ENCODE data around the gene CHCHD10.

CHCHD10 gene

DNA sequence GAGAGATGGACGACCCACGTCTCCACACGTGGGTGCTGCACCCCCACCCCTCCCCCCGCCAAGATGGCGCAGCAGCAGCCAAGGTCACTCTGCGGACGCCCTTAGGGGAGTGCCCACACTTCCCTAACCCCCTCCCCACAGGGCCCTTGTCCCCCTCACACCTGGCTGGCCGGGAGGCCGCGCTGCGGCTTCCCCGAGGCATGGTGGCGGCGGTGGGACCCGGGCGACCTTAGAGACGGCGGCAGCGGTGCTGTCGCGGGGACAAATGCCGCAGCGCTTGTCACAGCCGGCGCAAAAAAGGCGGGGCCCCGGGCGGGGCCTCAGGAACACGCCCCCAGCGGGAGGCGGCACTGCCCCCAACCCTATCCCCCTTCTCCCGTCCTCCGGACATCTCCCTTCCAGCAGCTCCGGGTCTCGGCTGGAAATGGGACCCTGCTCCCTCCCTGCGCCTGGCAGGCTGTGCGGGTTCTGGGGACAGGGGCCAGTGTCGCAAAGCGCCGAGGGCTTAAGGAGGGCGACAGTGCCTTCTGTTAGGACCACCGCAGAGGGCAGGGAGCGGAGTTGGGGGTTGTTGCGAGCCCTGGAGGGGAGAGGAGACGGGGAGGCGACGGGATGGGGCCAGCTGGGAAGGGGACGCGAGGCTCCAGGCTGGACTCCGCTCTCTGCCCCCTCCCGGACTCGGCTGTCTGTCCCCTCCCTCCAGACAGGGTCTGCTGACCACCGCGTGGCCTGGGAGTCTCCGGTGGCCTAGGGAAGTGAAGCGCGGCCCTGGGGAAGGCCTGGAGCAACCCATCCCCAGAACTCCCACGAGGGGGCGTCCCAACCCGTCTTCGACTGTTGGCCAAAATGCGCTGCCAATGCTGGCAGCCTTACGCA lies at the start of gene CHCHD10:
Gene CHCHD10 (minus strand): TSS at position 300 of the 876 bp plus-strand sequence. CDS start 98 bp downstream, at position 202.
- Mint-ChIP-seq H3K36me3 (ENCODE audit: low read depth) (peaks cover 29% of the 10 kb centered on the region), H3K4me3 (peak within 1 kb of the TSS; percentile 92), H3K27me3 (peaks cover 11% of the 10 kb centered on the region), H3K9me3 (no peaks in the 10 kb centered on the region), H3K4me1 (ENCODE audit: low read depth) (peaks cover 57% of the 10 kb centered on the region), H3K27ac (peak within 1 kb of the TSS; percentile 97)
- intact Hi-C loops (cut with micrococcal nuclease), result loop anchor here (5.0 kb wide), 2 partner anchors 51 to 79 kb away; no protein-coding TSS in a partner anchor

DNA sequence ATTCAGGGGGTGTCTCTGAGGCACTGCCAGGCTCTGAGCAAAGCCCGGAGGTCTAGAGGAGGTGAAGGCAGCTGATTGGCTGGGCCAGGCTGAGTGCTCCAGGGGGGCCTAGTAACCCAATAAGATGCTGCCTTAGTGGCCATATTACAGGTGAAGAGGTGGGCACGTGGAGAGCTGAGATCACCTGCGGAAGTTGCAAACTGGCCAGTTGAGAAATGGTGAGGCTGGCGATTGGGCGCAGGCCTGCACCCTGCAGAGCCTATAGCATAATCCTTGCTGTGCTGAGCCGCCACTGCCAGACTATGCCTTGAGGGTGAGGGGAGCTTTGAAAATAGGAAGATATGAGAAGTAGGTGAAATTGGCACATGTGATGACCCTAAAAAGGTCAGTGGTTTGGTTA lies 49.4 kb upstream of the CHCHD10 start:
- H3K4me1 Mint-ChIP-seq (ENCODE audit: low read depth), result peaks cover 9% of the 10 kb centered on the region
- intact Hi-C loops (cut with micrococcal nuclease), result no loop called here
- no peaks in the 10 kb centered on the region for H3K27me3 Mint-ChIP-seq
- no peak overlapping the region for H3K4me3 Mint-ChIP-seq
- H3K36me3 Mint-ChIP-seq (ENCODE audit: low read depth), result peaks cover 99% of the 10 kb centered on the region
- no peaks in the 10 kb centered on the region for H3K9me3 Mint-ChIP-seq
- H3K27ac Mint-ChIP-seq, result no peak overlapping the region

DNA sequence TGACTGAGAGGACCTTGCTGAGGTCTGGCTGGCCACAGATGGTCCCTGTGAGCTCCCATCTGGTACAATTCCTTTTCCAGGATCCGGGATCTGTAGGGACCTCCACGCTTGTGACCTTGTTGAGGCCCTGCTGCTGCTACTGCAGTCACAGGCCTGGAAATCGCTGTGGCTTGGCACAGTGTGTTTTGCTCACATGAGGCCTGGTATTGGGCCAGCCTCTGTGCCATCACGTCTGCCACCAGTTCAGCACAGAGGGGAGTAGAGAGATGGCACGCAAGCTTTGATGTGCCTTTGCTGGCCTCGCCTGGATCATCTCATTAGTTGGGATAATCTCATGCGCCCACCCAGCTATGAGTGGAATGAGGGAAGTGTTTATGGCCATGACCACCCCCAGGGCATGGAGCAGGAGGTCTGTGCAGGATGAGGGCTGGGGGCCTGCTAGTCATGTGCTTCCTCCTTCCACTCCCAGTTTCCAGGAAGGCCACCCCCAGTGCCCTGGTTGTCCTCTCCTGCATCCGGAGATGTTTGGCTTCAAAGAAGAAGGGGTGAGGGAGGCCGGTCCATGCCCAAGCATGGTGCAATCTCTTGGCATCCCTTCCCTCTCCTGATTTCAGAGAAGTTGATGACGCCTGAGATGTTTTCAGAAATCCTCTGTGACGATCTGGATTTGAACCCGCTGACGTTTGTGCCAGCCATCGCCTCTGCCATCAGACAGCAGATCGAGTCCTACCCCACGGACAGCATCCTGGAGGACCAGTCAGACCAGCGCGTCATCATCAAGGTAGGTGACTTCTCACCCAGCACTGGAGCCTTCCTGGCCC lies 48.6 kb upstream of the CHCHD10 start:
- Mint-ChIP-seq H3K27me3 (no peaks in the 10 kb centered on the region), H3K27ac (no peak overlapping the region), H3K9me3 (no peaks in the 10 kb centered on the region), H3K4me1 (ENCODE audit: low read depth) (peaks cover 13% of the 10 kb centered on the region), H3K36me3 (ENCODE audit: low read depth) (peaks cover 98% of the 10 kb centered on the region), H3K4me3 (no peak overlapping the region)
- intact Hi-C loops (cut with micrococcal nuclease), result no loop called here

DNA sequence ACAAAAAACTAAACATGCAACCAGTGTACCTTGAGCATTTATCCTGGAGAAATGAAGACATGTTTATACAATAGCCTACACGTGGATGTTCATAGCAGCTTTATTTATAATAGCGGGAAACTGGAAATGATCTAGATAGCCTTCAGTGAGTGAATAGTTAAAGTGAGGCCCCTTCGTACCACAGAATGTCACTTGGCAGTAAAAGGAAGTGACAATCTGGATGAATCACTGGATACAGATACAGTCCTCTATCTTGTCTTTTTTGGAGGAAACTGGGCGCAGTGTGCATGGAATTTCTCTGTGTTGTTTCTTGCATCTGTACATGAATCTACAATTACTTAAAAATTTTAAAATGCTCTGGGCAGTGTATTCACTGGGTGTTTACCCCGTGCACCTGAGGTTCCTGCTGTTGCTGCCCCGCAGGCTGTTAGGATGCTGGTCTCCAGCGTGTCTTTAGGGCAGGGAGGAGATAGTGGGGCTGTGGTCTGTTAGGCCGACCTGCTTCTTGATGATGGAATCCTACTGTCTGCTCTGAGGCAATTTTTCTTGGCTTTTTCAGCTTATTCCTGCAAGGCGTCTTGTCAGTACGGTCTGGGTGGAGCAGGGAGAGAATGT lies 47.9 kb upstream of the CHCHD10 start:
- Mint-ChIP-seq H3K36me3 (ENCODE audit: low read depth) (peaks cover 98% of the 10 kb centered on the region), H3K4me1 (ENCODE audit: low read depth) (peaks cover 9% of the 10 kb centered on the region), H3K9me3 (no peaks in the 10 kb centered on the region), H3K27me3 (no peaks in the 10 kb centered on the region), H3K27ac (no peak overlapping the region), H3K4me3 (no peak overlapping the region)
- intact Hi-C loops (cut with micrococcal nuclease), result no loop called here

DNA sequence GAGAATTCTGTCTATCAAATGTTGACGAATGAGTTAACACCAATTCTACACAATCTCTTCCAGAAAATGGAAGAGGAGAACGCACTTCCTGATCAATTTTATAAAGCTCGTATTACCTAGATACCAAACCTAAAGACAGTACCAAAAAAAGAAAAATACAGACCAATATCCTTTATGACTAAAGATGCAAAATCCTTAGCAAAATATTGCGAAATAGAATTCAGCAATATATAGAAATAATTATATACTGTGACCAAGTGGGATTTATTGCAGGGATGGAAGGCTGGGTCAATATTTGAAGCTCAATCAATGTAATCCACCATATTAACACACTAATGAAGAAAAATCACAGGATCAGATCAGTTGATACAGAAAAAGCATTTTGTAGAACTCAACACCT lies 44.6 kb upstream of the CHCHD10 start:
- Mint-ChIP-seq H3K4me1 (ENCODE audit: low read depth) (peaks cover 5% of the 10 kb centered on the region), H3K4me3 (no peak overlapping the region), H3K36me3 (ENCODE audit: low read depth) (peaks cover 98% of the 10 kb centered on the region), H3K27ac (no peak overlapping the region), H3K9me3 (no peaks in the 10 kb centered on the region), H3K27me3 (no peaks in the 10 kb centered on the region)
- intact Hi-C loops (cut with micrococcal nuclease), result no loop called here

DNA sequence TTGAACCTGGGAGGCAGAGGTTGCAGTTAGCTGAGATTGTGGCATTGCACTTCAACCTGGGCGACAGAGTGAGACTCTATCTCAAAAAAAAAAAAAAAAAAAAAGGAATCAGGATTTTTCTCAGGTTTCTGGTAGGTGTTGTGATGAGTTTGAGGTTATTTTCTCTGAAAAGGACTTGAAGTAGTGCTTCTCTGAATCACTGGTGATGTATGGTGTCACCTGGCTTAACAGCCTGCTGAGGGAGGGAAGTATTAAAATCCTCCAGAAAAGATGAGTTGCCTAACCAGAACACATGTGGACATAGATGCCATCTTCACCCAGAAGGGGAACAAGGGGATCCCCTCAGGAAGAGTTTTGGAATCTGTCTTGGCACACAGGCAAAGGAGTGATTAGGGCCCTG lies 39.1 kb upstream of the CHCHD10 start:
- intact Hi-C loops (cut with micrococcal nuclease), result no loop called here
- H3K27ac Mint-ChIP-seq, result no peak overlapping the region
- peaks cover 100% of the 10 kb centered on the region for H3K36me3 Mint-ChIP-seq (ENCODE audit: low read depth)
- no peak overlapping the region for H3K4me3 Mint-ChIP-seq
- no peaks in the 10 kb centered on the region for H3K9me3 Mint-ChIP-seq
- H3K27me3 Mint-ChIP-seq, result no peaks in the 10 kb centered on the region
- peaks cover 5% of the 10 kb centered on the region for H3K4me1 Mint-ChIP-seq (ENCODE audit: low read depth)

DNA sequence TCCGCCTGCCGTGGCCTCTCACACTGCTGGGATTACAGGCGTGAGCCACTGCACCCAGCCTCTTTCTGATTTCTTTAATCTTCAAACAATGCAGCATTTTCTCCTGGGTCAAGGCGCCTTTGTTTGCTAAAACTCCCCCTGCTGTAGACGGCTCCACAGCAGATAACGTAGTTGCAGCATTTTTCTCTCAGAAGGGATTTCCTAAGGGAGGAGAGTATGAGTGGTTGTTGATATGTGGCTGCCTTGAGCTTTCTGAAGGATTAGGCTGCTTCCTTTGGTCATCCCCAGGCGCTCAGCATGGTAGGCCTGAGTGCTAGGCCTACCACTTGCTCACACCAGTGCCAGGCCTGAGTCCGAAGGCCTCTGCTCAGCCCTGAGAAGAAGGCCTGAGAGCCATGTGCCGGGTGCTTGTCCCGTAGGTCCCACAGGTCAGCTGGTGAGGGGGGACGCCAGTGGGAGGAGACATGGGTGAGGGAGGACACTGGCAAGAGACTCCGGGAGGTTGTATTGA lies 37.1 kb upstream of the CHCHD10 start:
- H3K9me3 Mint-ChIP-seq, result no peaks in the 10 kb centered on the region
- intact Hi-C loops (cut with micrococcal nuclease), result no loop called here
- no peak overlapping the region for H3K27ac Mint-ChIP-seq
- H3K36me3 Mint-ChIP-seq (ENCODE audit: low read depth), result peaks cover 100% of the 10 kb centered on the region
- no peak overlapping the region for H3K4me3 Mint-ChIP-seq
- H3K4me1 Mint-ChIP-seq (ENCODE audit: low read depth), result peaks cover 11% of the 10 kb centered on the region
- no peaks in the 10 kb centered on the region for H3K27me3 Mint-ChIP-seq

DNA sequence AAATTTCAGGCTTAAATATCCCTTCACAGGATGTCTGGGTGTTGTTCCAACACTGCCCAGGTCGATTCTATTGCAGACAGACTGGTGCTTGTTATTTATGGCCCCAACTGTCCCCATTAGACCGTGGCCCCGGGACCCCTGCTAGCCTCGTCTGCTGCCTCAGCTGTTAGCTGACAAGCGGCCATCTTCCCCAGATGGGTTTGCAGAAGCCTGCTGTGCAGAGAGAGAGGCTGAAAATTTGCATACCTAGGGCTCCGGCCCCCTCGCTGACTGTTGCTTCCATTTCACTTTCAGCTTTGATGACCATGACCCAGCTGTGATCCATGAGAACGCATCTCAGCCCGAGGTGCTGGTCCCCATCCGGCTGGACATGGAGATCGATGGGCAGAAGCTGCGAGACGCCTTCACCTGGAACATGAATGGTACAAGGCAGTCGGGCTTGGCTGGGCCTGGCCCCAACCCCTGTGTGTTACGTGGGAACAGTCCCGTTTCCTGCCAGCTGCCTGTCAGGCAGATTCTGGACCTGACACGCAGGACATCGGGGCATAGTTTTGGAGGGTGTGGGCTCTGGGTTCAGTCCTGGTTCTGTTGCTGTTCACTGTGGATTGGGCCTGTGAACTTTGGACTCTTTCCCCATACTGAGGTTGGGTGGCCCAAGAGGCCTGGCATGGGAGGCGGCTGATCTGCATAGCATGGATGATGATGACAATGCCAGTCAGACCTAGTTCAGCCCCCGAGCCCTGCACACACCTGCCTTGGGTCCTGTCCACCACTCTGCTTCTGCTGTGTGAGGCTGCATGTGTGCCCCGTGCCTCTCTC lies 35.4 kb upstream of the CHCHD10 start:
- Mint-ChIP-seq H3K27ac (no peak overlapping the region), H3K4me1 (ENCODE audit: low read depth) (peaks cover 11% of the 10 kb centered on the region), H3K9me3 (no peaks in the 10 kb centered on the region), H3K27me3 (no peaks in the 10 kb centered on the region), H3K36me3 (ENCODE audit: low read depth) (peaks cover 100% of the 10 kb centered on the region), H3K4me3 (no peak overlapping the region)
- intact Hi-C loops (cut with micrococcal nuclease), result no loop called here

DNA sequence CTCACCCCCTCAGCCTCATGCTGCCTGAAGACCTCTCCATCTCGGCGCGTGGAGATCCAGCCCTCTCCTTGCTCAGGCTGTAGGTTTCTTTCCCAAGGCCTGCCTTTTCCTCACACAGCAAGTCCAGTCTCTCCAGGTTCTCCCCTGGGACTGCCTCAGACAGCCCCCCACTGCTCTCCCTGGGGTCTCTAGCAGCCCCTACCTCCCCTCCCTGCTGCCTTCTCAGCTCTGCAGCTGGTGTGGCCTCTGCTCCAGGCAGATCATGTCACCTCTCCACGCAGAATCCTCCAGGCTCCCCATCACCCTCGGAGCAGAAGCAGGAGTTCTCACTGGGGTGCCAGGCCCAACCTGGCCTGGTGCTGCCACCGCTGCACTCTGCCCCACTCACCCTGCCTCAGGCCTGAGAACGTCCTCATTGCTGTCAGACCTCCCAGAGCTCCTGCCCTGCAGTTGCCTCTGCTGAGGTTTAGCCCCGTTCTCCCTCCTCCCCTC lies 34.2 kb upstream of the CHCHD10 start:
- Mint-ChIP-seq H3K36me3 (ENCODE audit: low read depth) (peaks cover 100% of the 10 kb centered on the region), H3K4me1 (ENCODE audit: low read depth) (peaks cover 11% of the 10 kb centered on the region), H3K9me3 (no peaks in the 10 kb centered on the region), H3K4me3 (no peak overlapping the region), H3K27ac (peak overlapping the region; percentile 37), H3K27me3 (no peaks in the 10 kb centered on the region)
- intact Hi-C loops (cut with micrococcal nuclease), result no loop called here

DNA sequence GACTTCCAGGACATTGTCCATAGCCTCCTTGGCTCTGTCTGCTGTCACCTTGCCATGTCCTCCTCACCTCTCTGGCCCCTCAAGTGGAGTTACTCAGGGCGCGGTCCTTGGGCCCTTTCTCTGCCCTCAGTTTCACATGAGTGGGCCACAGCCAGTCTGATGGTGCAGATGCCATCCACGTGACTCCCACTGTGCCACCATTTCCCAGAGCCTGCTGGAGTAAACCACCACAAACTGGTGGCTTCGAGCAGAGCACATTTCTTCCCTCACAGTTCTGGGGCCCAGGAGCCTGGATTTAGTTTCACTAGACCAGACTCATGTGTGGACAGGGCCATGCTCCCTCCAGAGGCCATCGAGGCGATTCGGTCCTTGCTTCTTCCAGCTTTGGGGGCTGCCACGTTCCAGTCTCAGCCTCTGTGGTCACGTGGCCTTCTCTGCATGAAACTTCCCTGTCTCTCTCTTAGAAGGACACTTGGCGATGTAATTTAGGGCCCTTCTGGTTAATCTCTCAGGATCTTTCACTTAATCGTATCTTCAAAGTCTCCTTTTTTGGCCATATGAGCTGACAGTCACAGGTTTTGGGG lies 33.6 kb upstream of the CHCHD10 start:
- intact Hi-C loops (cut with micrococcal nuclease), result no loop called here
- Mint-ChIP-seq H3K4me3 (no peak overlapping the region), H3K4me1 (ENCODE audit: low read depth) (peaks cover 11% of the 10 kb centered on the region), H3K36me3 (ENCODE audit: low read depth) (peaks cover 100% of the 10 kb centered on the region), H3K27ac (peak overlapping the region; percentile 37), H3K9me3 (no peaks in the 10 kb centered on the region), H3K27me3 (no peaks in the 10 kb centered on the region)

DNA sequence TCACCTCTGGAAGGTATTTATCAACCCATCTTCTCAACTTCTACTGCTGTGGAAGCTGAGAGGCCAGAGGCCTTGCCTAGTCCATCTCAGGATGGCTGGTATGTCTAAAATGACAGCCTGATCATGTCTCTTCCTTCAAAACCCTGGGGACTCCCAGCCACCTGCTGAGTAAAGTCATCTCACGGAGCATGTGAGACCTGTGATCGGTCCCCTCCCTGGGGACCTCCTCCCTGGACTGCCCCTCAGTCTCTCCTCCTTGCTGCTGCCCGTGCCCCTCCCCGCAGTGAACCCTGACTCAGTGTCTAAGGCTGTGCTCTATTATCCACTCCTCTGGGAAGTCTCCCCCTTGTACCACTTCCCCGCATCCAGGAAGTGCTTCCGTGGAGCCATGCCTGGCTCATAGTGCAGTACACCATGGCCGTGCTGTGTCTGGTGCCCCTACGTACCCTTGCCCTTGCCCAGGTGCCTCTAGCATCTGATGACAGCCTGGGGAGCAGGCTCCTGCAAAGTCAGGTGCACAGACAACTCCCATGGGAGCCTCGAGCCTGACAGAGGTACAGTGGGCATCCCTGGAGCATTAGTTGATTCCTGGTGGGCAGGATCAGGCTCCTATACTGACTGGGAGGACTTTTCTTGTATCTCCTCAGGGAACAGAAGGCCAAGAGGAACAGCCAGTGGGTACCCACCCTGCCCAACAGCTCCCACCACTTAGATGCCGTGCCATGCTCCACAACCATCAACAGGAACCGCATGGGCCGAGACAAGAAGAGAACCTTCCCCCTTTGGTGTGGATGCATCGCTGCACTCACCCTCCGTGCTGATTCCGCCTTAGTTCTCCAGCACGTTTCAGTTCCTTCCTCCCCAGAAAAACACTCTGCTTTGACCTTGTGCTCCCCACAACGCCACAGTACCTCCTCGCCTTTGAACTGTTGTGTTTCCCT lies 32.8 kb upstream of the CHCHD10 start:
- Mint-ChIP-seq H3K9me3 (no peaks in the 10 kb centered on the region), H3K4me3 (no peak overlapping the region), H3K4me1 (ENCODE audit: low read depth) (peaks cover 11% of the 10 kb centered on the region), H3K27ac (peak overlapping the region; percentile 5), H3K27me3 (no peaks in the 10 kb centered on the region), H3K36me3 (ENCODE audit: low read depth) (peaks cover 100% of the 10 kb centered on the region)
- intact Hi-C loops (cut with micrococcal nuclease), result no loop called here

DNA sequence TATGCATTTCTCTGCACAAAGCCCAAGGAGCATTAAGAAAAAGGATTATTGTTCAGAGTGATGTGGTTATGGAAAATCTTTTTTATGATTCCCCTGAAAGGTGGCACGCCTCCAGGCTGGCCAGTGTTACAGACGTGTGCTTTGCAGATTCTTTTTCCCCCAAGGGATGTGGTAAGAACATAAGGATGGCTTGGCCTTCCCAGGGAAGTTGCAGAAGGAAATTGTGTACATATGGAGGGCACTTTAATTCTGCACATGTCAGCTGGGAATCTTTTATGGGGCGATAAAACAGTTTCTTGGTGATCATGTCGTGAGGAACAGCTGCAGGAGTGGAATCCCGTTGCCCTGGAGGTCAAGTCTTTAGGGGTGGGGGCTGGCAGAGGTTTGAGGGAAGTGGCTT lies 28.7 kb upstream of the CHCHD10 start:
- peaks cover 11% of the 10 kb centered on the region for H3K4me1 Mint-ChIP-seq (ENCODE audit: low read depth)
- intact Hi-C loops (cut with micrococcal nuclease), result no loop called here
- H3K27me3 Mint-ChIP-seq, result no peaks in the 10 kb centered on the region
- H3K36me3 Mint-ChIP-seq (ENCODE audit: low read depth), result peaks cover 100% of the 10 kb centered on the region
- H3K9me3 Mint-ChIP-seq, result no peaks in the 10 kb centered on the region
- H3K27ac Mint-ChIP-seq, result no peak overlapping the region
- no peak overlapping the region for H3K4me3 Mint-ChIP-seq

All from dendritic cell treated with granulocyte-macrophage colony-stimulating factor and Interleukin-4, amounts not matched to agents 40 ng/mL and 50 ng/mL, for 4 days (primary cell).